HEK293 (cell line): ENCODE results near the gene MRGPRX3.

ENCODE experiments used
- BCL11B ChIP-seq: fragments of 450-650 bp; formaldehyde crosslinking; IDR thresholded peaks from 2 replicates; pipeline ENCODE4 v1.5.1; 2016; ENCODE audit warnings: low read depth, missing biosample characterization, missing genetic modification characterization
- GLIS1 ChIP-seq: fragments of 450-650 bp; formaldehyde crosslinking; IDR thresholded peaks from 2 replicates; pipeline ENCODE4 v1.5.1; 2016; ENCODE audit warnings: missing biosample characterization, missing genetic modification characterization
- OVOL3 ChIP-seq: fragments of 450-650 bp; formaldehyde crosslinking; IDR thresholded peaks from 2 replicates; pipeline ENCODE4 v1.5.1; 2016; ENCODE audit warnings: missing biosample characterization, missing genetic modification characterization
- WT1 ChIP-seq: fragments of 450-650 bp; formaldehyde crosslinking; IDR thresholded peaks from 2 replicates; pipeline ENCODE4 v1.5.1; 2016; ENCODE audit warnings: missing biosample characterization, missing genetic modification characterization
- ZBTB7A ChIP-seq: fragments of 450-650 bp; formaldehyde crosslinking; IDR thresholded peaks from 2 replicates; pipeline ENCODE4 v1.5.1; 2016; ENCODE audit warnings: low read depth, missing biosample characterization, missing genetic modification characterization
- ZBTB8A ChIP-seq: fragments of 450-650 bp; formaldehyde crosslinking; IDR thresholded peaks from 2 replicates; pipeline ENCODE4 v1.5.1; 2016; ENCODE audit warnings: missing biosample characterization, missing genetic modification characterization
- ZEB2 ChIP-seq: fragments of 450-650 bp; formaldehyde crosslinking; IDR thresholded peaks from 2 replicates; pipeline ENCODE4 v1.5.1; 2016; ENCODE audit warnings: missing biosample characterization, missing genetic modification characterization
- ZNF140 ChIP-seq: fragments of 450-650 bp; formaldehyde crosslinking; IDR thresholded peaks from 2 replicates; pipeline ENCODE4 v1.5.1; 2016; ENCODE audit warnings: missing biosample characterization, missing genetic modification characterization
- ZNF157 ChIP-seq: fragments of 450-650 bp; formaldehyde crosslinking; IDR thresholded peaks from 2 replicates; pipeline ENCODE4 v1.5.1; 2016; ENCODE audit warnings: missing biosample characterization, missing genetic modification characterization
- ZNF174 ChIP-seq: fragments of 450-650 bp; formaldehyde crosslinking; IDR thresholded peaks from 2 replicates; pipeline ENCODE4 v1.5.0; 2017; ENCODE audit warnings: missing biosample characterization, mild to moderate bottlenecking, missing genetic modification characterization
- ZNF2 ChIP-seq: fragments of 450-650 bp; formaldehyde crosslinking; IDR thresholded peaks from 2 replicates; pipeline ENCODE4 v1.5.1; 2016; ENCODE audit warnings: missing biosample characterization, missing genetic modification characterization
- ZNF211 ChIP-seq: fragments of 450-650 bp; formaldehyde crosslinking; IDR thresholded peaks from 2 replicates; pipeline ENCODE4 v1.5.1; 2016; ENCODE audit warnings: low read depth, missing biosample characterization, missing genetic modification characterization
- ZNF221 ChIP-seq: fragments of 450-650 bp; formaldehyde crosslinking; IDR thresholded peaks from 2 replicates; pipeline ENCODE4 v1.5.1; 2017; ENCODE audit warnings: missing biosample characterization, missing genetic modification characterization, borderline replicate concordance
- ZNF302 ChIP-seq: fragments of 450-650 bp; formaldehyde crosslinking; IDR thresholded peaks from 2 replicates; pipeline ENCODE4 v1.5.1; 2016; ENCODE audit warnings: missing biosample characterization, missing genetic modification characterization, low read depth
- ZNF324 ChIP-seq: fragments of 450-650 bp; formaldehyde crosslinking; IDR thresholded peaks from 2 replicates; pipeline ENCODE4 v1.5.1; 2016; ENCODE audit warnings: missing biosample characterization, missing genetic modification characterization
- ZNF404 ChIP-seq: fragments of 450-650 bp; formaldehyde crosslinking; IDR thresholded peaks from 2 replicates; pipeline ENCODE4 v1.5.1; 2017; ENCODE audit warnings: missing biosample characterization, missing genetic modification characterization
- ZNF514 ChIP-seq: fragments of 450-650 bp; formaldehyde crosslinking; IDR thresholded peaks from 2 replicates; pipeline ENCODE4 v1.5.1; 2016; ENCODE audit warnings: missing biosample characterization, missing genetic modification characterization
- ZNF521 ChIP-seq: fragments of 450-650 bp; formaldehyde crosslinking; IDR thresholded peaks from 2 replicates; pipeline ENCODE4 v1.5.1; 2017; ENCODE audit warnings: missing biosample characterization, mild to moderate bottlenecking, missing genetic modification characterization
- ZNF600 ChIP-seq: fragments of 450-650 bp; formaldehyde crosslinking; IDR thresholded peaks from 2 replicates; pipeline ENCODE4 v1.5.1; 2016; ENCODE audit warnings: missing biosample characterization, missing genetic modification characterization
- ZNF629 ChIP-seq: fragments of 450-650 bp; formaldehyde crosslinking; IDR thresholded peaks from 2 replicates; pipeline ENCODE4 v1.5.1; 2017; ENCODE audit warnings: missing biosample characterization, missing genetic modification characterization
- ZNF654 ChIP-seq: fragments of 450-650 bp; formaldehyde crosslinking; IDR thresholded peaks from 2 replicates; pipeline ENCODE4 v1.5.1; 2016; ENCODE audit warnings: low read depth, missing biosample characterization, missing genetic modification characterization
- ZNF660 ChIP-seq: fragments of 450-650 bp; IDR thresholded peaks from 2 replicates; pipeline ENCODE4 v1.5.1; 2018; ENCODE audit warnings: missing biosample characterization, mild to moderate bottlenecking, missing genetic modification characterization
- ZNF707 ChIP-seq: fragments of 450-650 bp; formaldehyde crosslinking; IDR thresholded peaks from 2 replicates; pipeline ENCODE4 v1.5.1; 2016; ENCODE audit warnings: missing biosample characterization, missing genetic modification characterization
- ZNF768 ChIP-seq: fragments of 450-650 bp; formaldehyde crosslinking; IDR thresholded peaks from 2 replicates; pipeline ENCODE4 v1.5.1; 2018; ENCODE audit warnings: missing biosample characterization, mild to moderate bottlenecking, missing genetic modification characterization
- ZNF785 ChIP-seq: fragments of 450-650 bp; formaldehyde crosslinking; IDR thresholded peaks from 2 replicates; pipeline ENCODE4 v1.5.1; 2016; ENCODE audit warnings: missing biosample characterization, missing genetic modification characterization
- ZNF792 ChIP-seq: fragments of 450-650 bp; formaldehyde crosslinking; IDR thresholded peaks from 2 replicates; pipeline ENCODE4 v1.5.1; 2016; ENCODE audit warnings: missing biosample characterization, missing genetic modification characterization
- ZNF837 ChIP-seq: fragments of 450-650 bp; formaldehyde crosslinking; IDR thresholded peaks from 2 replicates; pipeline ENCODE4 v1.5.1; 2016; ENCODE audit warnings: missing biosample characterization, missing genetic modification characterization
- ZNF843 ChIP-seq: fragments of 450-650 bp; formaldehyde crosslinking; IDR thresholded peaks from 2 replicates; pipeline ENCODE4 v1.5.1; 2016; ENCODE audit warnings: missing biosample characterization, missing genetic modification characterization
- TF ChIP-seq, protein P1 (sequence below): fragments of 450-650 bp; formaldehyde crosslinking; IDR thresholded peaks from 2 replicates; pipeline ENCODE4 v1.5.1; 2016; ENCODE audit warnings: missing biosample characterization, missing genetic modification characterization
- TF ChIP-seq, protein P2 (sequence below): fragments of 450-650 bp; formaldehyde crosslinking; IDR thresholded peaks from 2 replicates; pipeline ENCODE4 v1.5.1; 2016; ENCODE audit warnings: missing biosample characterization, missing genetic modification characterization
- TF ChIP-seq, protein P3 (sequence below): fragments of 450-650 bp; formaldehyde crosslinking; IDR thresholded peaks from 2 replicates; pipeline ENCODE4 v1.5.1; 2017; ENCODE audit warnings: missing biosample characterization, missing genetic modification characterization
- TF ChIP-seq, protein P4 (sequence below): sonication (generic); formaldehyde crosslinking; IDR thresholded peaks from 2 replicates; pipeline ENCODE4 v1.8.1; 2022; ENCODE audit warnings: mild to moderate bottlenecking, moderate library complexity, missing genetic modification reagents
- TF ChIP-seq, protein P5 (sequence below): fragments of 450-650 bp; formaldehyde crosslinking; optimal IDR thresholded peaks from 2 replicates; pipeline ENCODE3; 2016; ENCODE audit warnings: missing biosample characterization, mild to moderate bottlenecking, missing genetic modification characterization

MRGPRX3 gene

GRCh38 chr11:18105802-18106574 is 26.4 kb upstream of the MRGPRX3 start, which contains the start of gene SAAL1 (continued):
- TF ChIP-seq ZNF654 (tag by site-specific recombination) (peak; percentile 17; the same call in 1 of the 2 replicates), WT1 (tag by site-specific recombination) (peak; percentile 42; the same call in 1 of the 2 replicates), ZNF2 (tag by site-specific recombination) (peak; percentile 89), ZNF629 (peak; percentile 64; the same call in 1 of the 2 replicates), ZBTB7A (tag by site-specific recombination) (peak; percentile 79; the same call in 1 of the 2 replicates), ZNF302 (tag by site-specific recombination) (no peak), ZNF600 (tag by site-specific recombination) (peak; percentile 78), ZBTB8A (tag by site-specific recombination) (peak; percentile 70), ZNF768 (tag by site-specific recombination) (no peak), ZNF221 (no peak; the same call in 1 of the 2 replicates), ZNF211 (tag by site-specific recombination) (no peak), ZEB2 (tag by site-specific recombination) (peak; percentile 78; the same call in 1 of the 2 replicates), ZNF837 (tag by site-specific recombination) (no peak), GLIS1 (peak; percentile 63), ZNF157 (no peak), ZNF707 (tag by site-specific recombination) (no peak), ZNF660 (peak; percentile 82), ZNF404 (tag by site-specific recombination) (no peak), ZNF140 (tag by site-specific recombination) (no peak), ZNF174 (tag by site-specific recombination) (no peak), ZNF324 (0 out of 2 replicates have a peak, but pooled peaks have one; percentile 61), ZNF521 (no peak), BCL11B (tag by site-specific recombination) (peak; percentile 47; the same call in 1 of the 2 replicates), ZNF843 (no peak; the same call in 1 of the 2 replicates), ZNF785 (tag by site-specific recombination) (no peak), ZNF792 (tag by site-specific recombination) (0 out of 2 replicates have a peak, but pooled peaks have one; percentile 35), OVOL3 (tag by site-specific recombination) (peak; percentile 22; the same call in 1 of the 2 replicates), ZNF514 (no peak)
- TF ChIP-seq, protein P1, sequence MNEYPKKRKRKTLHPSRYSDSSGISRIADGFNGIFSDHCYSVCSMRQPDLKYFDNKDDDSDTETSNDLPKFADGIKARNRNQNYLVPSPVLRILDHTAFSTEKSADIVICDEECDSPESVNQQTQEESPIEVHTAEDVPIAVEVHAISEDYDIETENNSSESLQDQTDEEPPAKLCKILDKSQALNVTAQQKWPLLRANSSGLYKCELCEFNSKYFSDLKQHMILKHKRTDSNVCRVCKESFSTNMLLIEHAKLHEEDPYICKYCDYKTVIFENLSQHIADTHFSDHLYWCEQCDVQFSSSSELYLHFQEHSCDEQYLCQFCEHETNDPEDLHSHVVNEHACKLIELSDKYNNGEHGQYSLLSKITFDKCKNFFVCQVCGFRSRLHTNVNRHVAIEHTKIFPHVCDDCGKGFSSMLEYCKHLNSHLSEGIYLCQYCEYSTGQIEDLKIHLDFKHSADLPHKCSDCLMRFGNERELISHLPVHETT (tag by site-specific recombination) = 0 out of 2 replicates have a peak, but pooled peaks have one; percentile 41
- TF ChIP-seq, protein P2, sequence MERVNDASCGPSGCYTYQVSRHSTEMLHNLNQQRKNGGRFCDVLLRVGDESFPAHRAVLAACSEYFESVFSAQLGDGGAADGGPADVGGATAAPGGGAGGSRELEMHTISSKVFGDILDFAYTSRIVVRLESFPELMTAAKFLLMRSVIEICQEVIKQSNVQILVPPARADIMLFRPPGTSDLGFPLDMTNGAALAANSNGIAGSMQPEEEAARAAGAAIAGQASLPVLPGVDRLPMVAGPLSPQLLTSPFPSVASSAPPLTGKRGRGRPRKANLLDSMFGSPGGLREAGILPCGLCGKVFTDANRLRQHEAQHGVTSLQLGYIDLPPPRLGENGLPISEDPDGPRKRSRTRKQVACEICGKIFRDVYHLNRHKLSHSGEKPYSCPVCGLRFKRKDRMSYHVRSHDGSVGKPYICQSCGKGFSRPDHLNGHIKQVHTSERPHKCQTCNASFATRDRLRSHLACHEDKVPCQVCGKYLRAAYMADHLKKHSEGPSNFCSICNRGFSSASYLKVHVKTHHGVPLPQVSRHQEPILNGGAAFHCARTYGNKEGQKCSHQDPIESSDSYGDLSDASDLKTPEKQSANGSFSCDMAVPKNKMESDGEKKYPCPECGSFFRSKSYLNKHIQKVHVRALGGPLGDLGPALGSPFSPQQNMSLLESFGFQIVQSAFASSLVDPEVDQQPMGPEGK = peak; percentile 45; the same call in 1 of the 2 replicates
- TF ChIP-seq, protein P3, sequence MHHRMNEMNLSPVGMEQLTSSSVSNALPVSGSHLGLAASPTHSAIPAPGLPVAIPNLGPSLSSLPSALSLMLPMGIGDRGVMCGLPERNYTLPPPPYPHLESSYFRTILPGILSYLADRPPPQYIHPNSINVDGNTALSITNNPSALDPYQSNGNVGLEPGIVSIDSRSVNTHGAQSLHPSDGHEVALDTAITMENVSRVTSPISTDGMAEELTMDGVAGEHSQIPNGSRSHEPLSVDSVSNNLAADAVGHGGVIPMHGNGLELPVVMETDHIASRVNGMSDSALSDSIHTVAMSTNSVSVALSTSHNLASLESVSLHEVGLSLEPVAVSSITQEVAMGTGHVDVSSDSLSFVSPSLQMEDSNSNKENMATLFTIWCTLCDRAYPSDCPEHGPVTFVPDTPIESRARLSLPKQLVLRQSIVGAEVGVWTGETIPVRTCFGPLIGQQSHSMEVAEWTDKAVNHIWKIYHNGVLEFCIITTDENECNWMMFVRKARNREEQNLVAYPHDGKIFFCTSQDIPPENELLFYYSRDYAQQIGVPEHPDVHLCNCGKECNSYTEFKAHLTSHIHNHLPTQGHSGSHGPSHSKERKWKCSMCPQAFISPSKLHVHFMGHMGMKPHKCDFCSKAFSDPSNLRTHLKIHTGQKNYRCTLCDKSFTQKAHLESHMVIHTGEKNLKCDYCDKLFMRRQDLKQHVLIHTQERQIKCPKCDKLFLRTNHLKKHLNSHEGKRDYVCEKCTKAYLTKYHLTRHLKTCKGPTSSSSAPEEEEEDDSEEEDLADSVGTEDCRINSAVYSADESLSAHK = 0 out of 2 replicates have a peak, but pooled peaks have one; percentile 18
- TF ChIP-seq, protein P4, sequence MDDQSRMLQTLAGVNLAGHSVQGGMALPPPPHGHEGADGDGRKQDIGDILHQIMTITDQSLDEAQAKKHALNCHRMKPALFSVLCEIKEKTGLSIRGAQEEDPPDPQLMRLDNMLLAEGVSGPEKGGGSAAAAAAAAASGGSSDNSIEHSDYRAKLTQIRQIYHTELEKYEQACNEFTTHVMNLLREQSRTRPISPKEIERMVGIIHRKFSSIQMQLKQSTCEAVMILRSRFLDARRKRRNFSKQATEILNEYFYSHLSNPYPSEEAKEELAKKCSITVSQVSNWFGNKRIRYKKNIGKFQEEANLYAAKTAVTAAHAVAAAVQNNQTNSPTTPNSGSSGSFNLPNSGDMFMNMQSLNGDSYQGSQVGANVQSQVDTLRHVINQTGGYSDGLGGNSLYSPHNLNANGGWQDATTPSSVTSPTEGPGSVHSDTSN (CRISPR knock-in tag) = peak; percentile 64
- TF ChIP-seq, protein P5, sequence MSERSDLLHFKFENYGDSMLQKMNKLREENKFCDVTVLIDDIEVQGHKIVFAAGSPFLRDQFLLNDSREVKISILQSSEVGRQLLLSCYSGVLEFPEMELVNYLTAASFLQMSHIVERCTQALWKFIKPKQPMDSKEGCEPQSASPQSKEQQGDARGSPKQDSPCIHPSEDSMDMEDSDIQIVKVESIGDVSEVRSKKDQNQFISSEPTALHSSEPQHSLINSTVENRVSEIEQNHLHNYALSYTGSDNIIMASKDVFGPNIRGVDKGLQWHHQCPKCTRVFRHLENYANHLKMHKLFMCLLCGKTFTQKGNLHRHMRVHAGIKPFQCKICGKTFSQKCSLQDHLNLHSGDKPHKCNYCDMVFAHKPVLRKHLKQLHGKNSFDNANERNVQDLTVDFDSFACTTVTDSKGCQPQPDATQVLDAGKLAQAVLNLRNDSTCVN = peak; percentile 67
